ENCODE measurements around the gene GPX1.
"Not testable (repeated sequence)": the region's sequence is repeated elsewhere in the genome, so short reads cannot be mapped to it uniquely, and the experiment has no call there.

The GPX1 gene

GRCh38 chr3:49377483-49377882 lies 19.3 kb upstream of the GPX1 start:
- Mint-ChIP-seq H3K4me3 (peak overlapping the region; percentile 39 to 42), H3K27me3 (no peaks in the 10 kb centered on the region), H3K4me1 (peaks cover 50% of the 10 kb centered on the region), H3K27ac (peak overlapping the region; percentile 88 to 96), H3K9me3 (no peaks in the 10 kb centered on the region)
- peak; percentile 99 for ATAC-seq
- DNase-seq, result peak; percentile 60 to 84

GRCh38 chr3:49371946-49372345 lies 13.8 kb upstream of the GPX1 start:
- Mint-ChIP-seq H3K27me3 (no peaks in the 10 kb centered on the region), H3K4me3 (no peak overlapping the region), H3K27ac (no peak overlapping the region), H3K4me1 (peaks cover 31% of the 10 kb centered on the region), H3K9me3 (no peaks in the 10 kb centered on the region)
- no peak for DNase-seq
- no peak for ATAC-seq

- ATAC-seq, result no peak
- no peak for DNase-seq
- Mint-ChIP-seq H3K4me1 (peaks cover 25% of the 10 kb centered on the region), H3K27me3 (no peaks in the 10 kb centered on the region), H3K27ac (peak overlapping the region in 1 of 2 donors; percentile 59), H3K4me3 (no peak overlapping the region), H3K9me3 (no peaks in the 10 kb centered on the region)
Observed at GRCh38 chr3:49370585-49371290, 12.6 kb upstream of the GPX1 start.

- peak overlapping the region in 1 of 2 donors; percentile 96 for H3K27ac Mint-ChIP-seq
- H3K4me3 Mint-ChIP-seq, result no peak overlapping the region
- H3K4me1 Mint-ChIP-seq, result peaks cover 40% of the 10 kb centered on the region
- H3K9me3 Mint-ChIP-seq, result no peaks in the 10 kb centered on the region
- no peaks in the 10 kb centered on the region for H3K27me3 Mint-ChIP-seq
- no peak for ATAC-seq
- no peak for DNase-seq
Observed at GRCh38 chr3:49362561-49362960, 4.4 kb upstream of the GPX1 start.

- Mint-ChIP-seq H3K4me3 (peak overlapping the region; percentile 91 to 92), H3K9me3 (no peaks in the 10 kb centered on the region), H3K27ac (no peak overlapping the region), H3K4me1 (peaks cover 57% of the 10 kb centered on the region), H3K27me3 (no peaks in the 10 kb centered on the region)
- DNase-seq (no peak), ATAC-seq (no peak)
Observed at GRCh38 chr3:49359623-49360022, 1.5 kb upstream of the GPX1 start.

- DNase-seq (no peak), ATAC-seq (peak; percentile 39)
- Mint-ChIP-seq H3K27me3 (no peaks in the 10 kb centered on the region), H3K4me3 (peak overlapping the region; percentile 91 to 92), H3K9me3 (no peaks in the 10 kb centered on the region), H3K27ac (peak overlapping the region; percentile 76 to 91), H3K4me1 (peaks cover 52% of the 10 kb centered on the region)
Observed at GRCh38 chr3:49358884-49359225, 702 bp upstream of the GPX1 start.

GRCh38 chr3:49357443-49358216 lies 523 bp downstream of the GPX1 start:
- DNase-seq, result peak; percentile 47 to 59
- H3K4me1 Mint-ChIP-seq, result peaks cover 46% of the 10 kb centered on the region
- peak overlapping the region; percentile 91 to 92 for H3K4me3 Mint-ChIP-seq
- not testable (repeated sequence) for H3K27me3 Mint-ChIP-seq, H3K9me3 Mint-ChIP-seq
- H3K27ac Mint-ChIP-seq, result peak overlapping the region; percentile 96 to 98
- ATAC-seq, result peak; percentile 60

GRCh38 chr3:49357095-49357442 lies 1.1 kb downstream of the GPX1 start:
- H3K9me3 Mint-ChIP-seq, DNase-seq, H3K27me3 Mint-ChIP-seq: not testable (repeated sequence)
- H3K4me1 Mint-ChIP-seq, result peaks cover 45% of the 10 kb centered on the region
- peak overlapping the region; percentile 91 to 92 for H3K4me3 Mint-ChIP-seq
- H3K27ac Mint-ChIP-seq, result peak overlapping the region; percentile 96 to 98
- peak; percentile 27 for ATAC-seq

GRCh38 chr3:49352890-49353421 lies 5.2 kb downstream of the GPX1 start:
- Mint-ChIP-seq H3K9me3 (no peaks in the 10 kb centered on the region), H3K27me3 (no peaks in the 10 kb centered on the region), H3K27ac (peak overlapping the region; percentile 19 to 45), H3K4me3 (no peak overlapping the region), H3K4me1 (peaks cover 28% of the 10 kb centered on the region)
- DNase-seq (no peak), ATAC-seq (no peak)

GRCh38 chr3:49352281-49352680 lies 5.9 kb downstream of the GPX1 start:
- no peaks in the 10 kb centered on the region for H3K9me3 Mint-ChIP-seq
- no peaks in the 10 kb centered on the region for H3K27me3 Mint-ChIP-seq
- ATAC-seq, result no peak
- no peak for DNase-seq
- H3K4me1 Mint-ChIP-seq, result peaks cover 28% of the 10 kb centered on the region
- H3K27ac Mint-ChIP-seq, result no peak overlapping the region
- no peak overlapping the region for H3K4me3 Mint-ChIP-seq

- H3K4me1 Mint-ChIP-seq, result peaks cover 24% of the 10 kb centered on the region
- H3K4me3 Mint-ChIP-seq, result no peak overlapping the region
- no peak for DNase-seq
- no peaks in the 10 kb centered on the region for H3K9me3 Mint-ChIP-seq
- H3K27ac Mint-ChIP-seq, result no peak overlapping the region
- ATAC-seq, result no peak
- H3K27me3 Mint-ChIP-seq, result no peaks in the 10 kb centered on the region
Observed at GRCh38 chr3:49351521-49352011, 6.6 kb downstream of the GPX1 start.

- Mint-ChIP-seq H3K4me1 (peaks cover 21% of the 10 kb centered on the region), H3K9me3 (no peaks in the 10 kb centered on the region), H3K4me3 (no peak overlapping the region), H3K27me3 (no peaks in the 10 kb centered on the region), H3K27ac (no peak overlapping the region)
- ATAC-seq (no peak), DNase-seq (no peak)
Observed at GRCh38 chr3:49349348-49350114, 8.6 kb downstream of the GPX1 start.

GRCh38 chr3:49348361-49348760 lies 9.8 kb downstream of the GPX1 start:
- H3K9me3 Mint-ChIP-seq, ATAC-seq, H3K27me3 Mint-ChIP-seq, DNase-seq, H3K4me3 Mint-ChIP-seq: not testable (repeated sequence)
- H3K27ac Mint-ChIP-seq, result peak overlapping the region in 1 of 2 donors; percentile 82
- H3K4me1 Mint-ChIP-seq, result peaks cover 23% of the 10 kb centered on the region

GRCh38 chr3:49346797-49347251 lies 11.3 kb downstream of the GPX1 start:
- Mint-ChIP-seq H3K9me3 (peaks cover 0 to 2% of the 10 kb centered on the region in 2 donors), H3K27me3 (no peaks in the 10 kb centered on the region), H3K4me3 (no peak overlapping the region), H3K4me1 (peaks cover 20% of the 10 kb centered on the region), H3K27ac (no peak overlapping the region)
- no peak for DNase-seq
- ATAC-seq, result no peak

- H3K27me3 Mint-ChIP-seq, result no peaks in the 10 kb centered on the region
- peaks cover 0 to 5% of the 10 kb centered on the region in 2 donors for H3K9me3 Mint-ChIP-seq
- peaks cover 52% of the 10 kb centered on the region for H3K4me1 Mint-ChIP-seq
- DNase-seq (no peak), ATAC-seq (no peak)
- H3K27ac Mint-ChIP-seq, result no peak overlapping the region
- no peak overlapping the region for H3K4me3 Mint-ChIP-seq
Observed at GRCh38 chr3:49343163-49343562, 15.0 kb downstream of the GPX1 start.
